Neural progenitor cell (in vitro differentiated cells): ENCODE measurements around the gene SIVA1. TPM values are rescaled to one million over a fixed set of nuclear protein-coding genes. Genes with fewer than 3 reads are reported as not detected.

ENCODE experiments used
- DNase-seq: peaks from one replicate; pipeline ENCODE4 v3.0.0-alpha.2; 2016; ENCODE audit warnings: low spot score
- H2AFZ ChIP-seq: fragments of 200-600 bp; sonication (generic); replicated peaks from 2 replicates; pipeline ENCODE4 v1.6.1; 2016; ENCODE audit warnings: antibody characterized with exemption
- H3F3A ChIP-seq: fragments of 200-600 bp; sonication (generic); 2 replicates; pipeline ENCODE4 v1.6.1; 2016; ENCODE audit warnings: antibody characterized with exemption, low read depth
- H3K27ac ChIP-seq: fragments of 200-600 bp; sonication (generic); 2 replicates; pipeline ENCODE4 v1.5.1; 2016; ENCODE audit warnings: mild to moderate bottlenecking
- H3K27me3 ChIP-seq: fragments of 200-600 bp; sonication (generic); 2 replicates; pipeline ENCODE4 v1.6.1; 2016; ENCODE audit warnings: mild to moderate bottlenecking, moderate library complexity
- H3K36me3 ChIP-seq: fragments of 200-600 bp; sonication (generic); 2 replicates; pipeline ENCODE4 v1.5.1; 2016
- H3K4me1 ChIP-seq: fragments of 200-600 bp; sonication (generic); 2 replicates; pipeline ENCODE4 v1.6.1; 2016; ENCODE audit warnings: mixed run types
- H3K4me2 ChIP-seq: fragments of 200-600 bp; sonication (generic); 2 replicates; pipeline ENCODE4 v1.6.1; 2016
- H3K4me3 ChIP-seq: fragments of 200-600 bp; sonication (generic); 2 replicates; pipeline ENCODE4 v1.5.1; 2016
- H3K79me2 ChIP-seq: fragments of 200-600 bp; sonication (generic); 2 replicates; pipeline ENCODE4 v1.6.1; 2016; ENCODE audit warnings: low read depth
- H3K9ac ChIP-seq: fragments of 200-600 bp; sonication (generic); 2 replicates; pipeline ENCODE4 v1.6.1; 2016
- H3K9me3 ChIP-seq: fragments of 200-600 bp; sonication (generic); 2 replicates; pipeline ENCODE4 v1.5.1; 2016; ENCODE audit warnings: low read depth
- H4K20me1 ChIP-seq: fragments of 200-600 bp; sonication (generic); 2 replicates; pipeline ENCODE4 v1.6.1; 2016; ENCODE audit warnings: low read depth
- H3K27ac Mint-ChIP-seq: 3 replicates; pipeline ENCODE4 v1.8.0; 2021; ENCODE audit warnings: mixed read lengths
- H3K27me3 Mint-ChIP-seq: 2 replicates; pipeline ENCODE4 v1.8.0; 2022; ENCODE audit warnings: low read depth, mild to moderate bottlenecking, inconsistent platforms, moderate library complexity, mixed read lengths; ENCODE audit not compliant: insufficient read depth
- H3K36me3 Mint-ChIP-seq: 3 replicates; pipeline ENCODE4 v1.8.0; 2021; ENCODE audit warnings: mixed read lengths
- H3K4me1 Mint-ChIP-seq: 3 replicates; pipeline ENCODE4 v1.8.0; 2021; ENCODE audit warnings: mixed read lengths
- H3K4me3 Mint-ChIP-seq: 3 replicates; pipeline ENCODE4 v1.8.0; 2021; ENCODE audit warnings: mild to moderate bottlenecking, moderate library complexity, mixed read lengths
- H3K9me3 Mint-ChIP-seq: 3 replicates; pipeline ENCODE4 v1.8.0; 2020; ENCODE audit warnings: mixed read lengths
- EZH2 ChIP-seq: fragments of 200-600 bp; sonication (generic); IDR thresholded peaks from 2 replicates; pipeline ENCODE4 v1.6.1; 2017; ENCODE audit warnings: antibody characterized with exemption, mild to moderate bottlenecking, moderate library complexity
- EZH2phosphoT487 ChIP-seq: fragments of 200-600 bp; sonication (generic); IDR thresholded peaks from 2 replicates; pipeline ENCODE4 v1.6.1; 2017; ENCODE audit warnings: antibody characterized with exemption
- total RNA-seq: library from RNA; depleted of rRNA; stranded (reverse); fragments of >200 nt; gene quantifications from 2 replicates; pipeline ENCODE4 v1.2.3, GENCODE V29; 2015; ENCODE audit warnings: low replicate concordance
- TF ChIP-seq, protein P1 (sequence below): fragments of 200-600 bp; sonication (generic); IDR thresholded peaks from 2 replicates; pipeline ENCODE4 v1.5.1; 2017; ENCODE audit warnings: antibody characterized with exemption, mild to moderate bottlenecking

The SIVA1 gene
- total RNA-seq, 1 donor from 2014 or later = 139 TPM

DNA sequence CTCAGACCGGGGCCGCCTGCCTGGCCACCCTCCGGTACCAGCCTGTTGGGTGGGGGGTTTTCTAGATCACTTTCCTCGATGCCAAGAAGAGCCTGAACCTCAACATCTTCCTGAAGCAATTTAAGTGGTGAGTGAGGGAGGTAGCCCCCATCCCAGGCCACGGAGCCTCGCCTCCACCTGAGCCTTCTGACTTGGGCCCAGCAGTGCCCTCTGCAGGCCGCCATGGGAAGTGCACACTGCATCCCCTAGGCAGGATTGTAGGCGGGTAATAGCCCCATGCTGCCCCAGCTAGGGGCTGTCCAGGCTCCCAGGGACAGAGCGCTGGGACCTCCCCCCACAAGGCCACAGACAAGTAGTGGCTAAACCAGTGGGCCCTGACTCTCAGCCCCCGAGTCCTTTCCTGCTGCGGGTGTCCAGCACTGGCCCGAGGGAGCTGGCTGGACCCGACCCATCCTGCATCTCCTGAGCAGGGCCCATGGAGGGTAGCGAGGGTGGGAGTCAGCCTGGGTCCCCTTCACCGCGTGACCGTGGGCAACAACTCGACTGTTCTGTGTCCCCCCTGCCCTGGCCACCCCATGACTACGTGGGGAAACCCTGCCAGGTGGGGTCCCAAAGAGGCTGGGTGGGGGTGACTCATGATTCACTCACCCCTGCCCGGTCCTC lies 44.2 kb upstream of the SIVA1 start:
- no peak overlapping the region for H3K4me3 Mint-ChIP-seq
- H3K36me3 ChIP-seq = no peaks in the 10 kb centered on the region

DNA sequence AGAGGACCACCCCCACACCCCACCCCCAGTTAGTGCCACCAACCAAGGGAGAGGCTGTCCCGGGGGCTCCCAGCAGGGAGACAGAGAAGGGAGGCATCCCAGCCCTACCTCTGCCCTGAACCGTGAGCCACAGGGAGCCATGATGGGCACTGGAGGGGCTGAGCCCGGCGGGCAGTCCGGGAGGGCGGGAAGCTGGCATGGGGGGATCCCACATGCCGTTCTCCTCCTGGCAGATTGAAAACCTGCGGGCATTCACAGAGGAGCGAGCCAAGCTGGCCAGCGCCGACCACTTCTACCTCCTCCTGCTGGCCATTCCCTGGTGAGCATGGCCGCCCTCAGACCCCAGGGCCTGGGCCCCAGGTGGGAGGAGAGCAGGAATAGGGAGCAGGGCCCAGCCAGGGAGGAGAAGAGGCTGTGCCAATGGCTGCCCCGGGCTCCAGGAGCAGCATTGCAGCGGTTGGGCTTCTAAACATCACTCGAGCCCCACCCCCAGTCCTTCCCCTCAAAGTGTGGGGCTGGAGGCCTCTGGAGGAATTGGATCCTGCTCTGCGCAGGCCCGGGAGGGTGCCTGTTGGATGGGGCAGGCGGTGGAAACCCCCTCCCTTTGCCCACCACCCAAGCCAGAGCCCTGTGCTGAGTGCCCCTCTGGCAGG lies 43.4 kb upstream of the SIVA1 start:
- H3K4me3 Mint-ChIP-seq = no peak overlapping the region
- no peaks in the 10 kb centered on the region for H3K36me3 ChIP-seq
- TF ChIP-seq, protein P1, sequence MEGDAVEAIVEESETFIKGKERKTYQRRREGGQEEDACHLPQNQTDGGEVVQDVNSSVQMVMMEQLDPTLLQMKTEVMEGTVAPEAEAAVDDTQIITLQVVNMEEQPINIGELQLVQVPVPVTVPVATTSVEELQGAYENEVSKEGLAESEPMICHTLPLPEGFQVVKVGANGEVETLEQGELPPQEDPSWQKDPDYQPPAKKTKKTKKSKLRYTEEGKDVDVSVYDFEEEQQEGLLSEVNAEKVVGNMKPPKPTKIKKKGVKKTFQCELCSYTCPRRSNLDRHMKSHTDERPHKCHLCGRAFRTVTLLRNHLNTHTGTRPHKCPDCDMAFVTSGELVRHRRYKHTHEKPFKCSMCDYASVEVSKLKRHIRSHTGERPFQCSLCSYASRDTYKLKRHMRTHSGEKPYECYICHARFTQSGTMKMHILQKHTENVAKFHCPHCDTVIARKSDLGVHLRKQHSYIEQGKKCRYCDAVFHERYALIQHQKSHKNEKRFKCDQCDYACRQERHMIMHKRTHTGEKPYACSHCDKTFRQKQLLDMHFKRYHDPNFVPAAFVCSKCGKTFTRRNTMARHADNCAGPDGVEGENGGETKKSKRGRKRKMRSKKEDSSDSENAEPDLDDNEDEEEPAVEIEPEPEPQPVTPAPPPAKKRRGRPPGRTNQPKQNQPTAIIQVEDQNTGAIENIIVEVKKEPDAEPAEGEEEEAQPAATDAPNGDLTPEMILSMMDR = no peak
- TF ChIP-seq EZH2phosphoT487 (no peak), EZH2 (no peak)

More for the DNA sequence above, 44.2 kb upstream of the SIVA1 start:
- TF ChIP-seq, protein P1 = peak; percentile 94
- TF ChIP-seq EZH2 = no peak
- Mint-ChIP-seq H3K27ac (no peak overlapping the region), H3K4me1 (peaks cover 4% of the 10 kb centered on the region), H3K9me3 (peaks cover 3% of the 10 kb centered on the region), H3K27me3 (peaks cover 8% of the 10 kb centered on the region), H3K36me3 (peaks cover 7% of the 10 kb centered on the region)
- Histone ChIP-seq H3K27ac (no peak overlapping the region), H3K4me3 (no peak overlapping the region), H3F3A (peaks cover 7% of the 10 kb centered on the region), H4K20me1 (no peaks in the 10 kb centered on the region), H3K27me3 (no peaks in the 10 kb centered on the region), H3K79me2 (no peaks in the 10 kb centered on the region), H3K9me3 (no peaks in the 10 kb centered on the region), H3K4me2 (no peak overlapping the region), H2AFZ (no peak overlapping the region), H3K9ac (no peak overlapping the region), H3K4me1 (peaks cover 8% of the 10 kb centered on the region)
- peak; percentile 87 for DNase-seq

DNA sequence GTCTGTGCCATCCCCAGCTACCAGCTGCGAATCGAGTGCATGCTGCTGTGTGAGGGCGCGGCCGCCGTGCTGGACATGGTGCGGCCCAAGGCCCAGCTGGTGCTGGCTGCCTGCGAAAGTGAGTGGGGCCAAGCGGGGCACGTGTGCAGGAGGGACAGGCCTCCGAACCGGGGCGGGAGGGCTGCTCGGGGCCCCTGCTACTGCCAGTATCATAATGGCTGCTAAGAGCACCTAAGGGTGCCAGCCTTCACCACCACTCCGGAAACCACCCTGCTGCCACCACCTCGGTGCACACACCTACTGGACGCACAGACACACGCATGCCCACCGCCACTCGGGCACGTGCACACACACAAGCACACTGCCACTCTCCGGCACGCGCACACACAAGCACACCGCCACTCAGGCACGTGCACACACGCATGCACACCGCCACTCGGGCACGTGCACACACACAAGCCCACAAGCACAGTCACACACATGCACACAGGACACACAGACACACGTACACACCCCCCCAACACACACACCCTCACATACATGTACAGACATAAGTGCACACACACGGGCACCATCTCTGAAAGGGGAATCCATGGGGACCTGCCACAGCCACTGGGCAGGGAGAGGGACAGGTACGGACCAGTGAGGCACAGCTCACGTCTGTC lies 42.7 kb upstream of the SIVA1 start:
- no peak overlapping the region for H3K27ac ChIP-seq
- H3K36me3 ChIP-seq = no peaks in the 10 kb centered on the region
- H3K4me3 ChIP-seq = no peak overlapping the region

More for the DNA sequence above, 43.4 kb upstream of the SIVA1 start:
- Histone ChIP-seq H3K27ac (no peak overlapping the region), H2AFZ (no peak overlapping the region), H3F3A (peaks cover 7% of the 10 kb centered on the region), H4K20me1 (no peaks in the 10 kb centered on the region), H3K9me3 (no peaks in the 10 kb centered on the region), H3K4me1 (peaks cover 8% of the 10 kb centered on the region), H3K9ac (no peak overlapping the region), H3K27me3 (no peaks in the 10 kb centered on the region), H3K4me2 (no peak overlapping the region), H3K79me2 (no peaks in the 10 kb centered on the region), H3K4me3 (no peak overlapping the region)
- DNase-seq = no peak
- Mint-ChIP-seq H3K36me3 (peaks cover 3% of the 10 kb centered on the region), H3K27me3 (peaks cover 6% of the 10 kb centered on the region), H3K27ac (no peak overlapping the region), H3K9me3 (no peaks in the 10 kb centered on the region), H3K4me1 (peaks cover 4% of the 10 kb centered on the region)

More for the DNA sequence above, 42.7 kb upstream of the SIVA1 start:
- Histone ChIP-seq H3K79me2 (no peaks in the 10 kb centered on the region), H4K20me1 (no peaks in the 10 kb centered on the region), H3K9me3 (no peaks in the 10 kb centered on the region), H3K9ac (no peak overlapping the region), H3K4me2 (no peak overlapping the region), H3F3A (peaks cover 7% of the 10 kb centered on the region), H3K4me1 (peaks cover 8% of the 10 kb centered on the region), H2AFZ (no peak overlapping the region), H3K27me3 (no peaks in the 10 kb centered on the region)
- H3K36me3 Mint-ChIP-seq = peaks cover 3% of the 10 kb centered on the region
- peaks cover 4% of the 10 kb centered on the region for H3K4me1 Mint-ChIP-seq
- H3K4me3 Mint-ChIP-seq = no peak overlapping the region
- no peak for TF ChIP-seq EZH2phosphoT487
- no peak for TF ChIP-seq EZH2
- TF ChIP-seq, protein P1 = no peak
- no peaks in the 10 kb centered on the region for H3K9me3 Mint-ChIP-seq
- no peak for DNase-seq
- H3K27ac Mint-ChIP-seq = peak overlapping the region; percentile 33
- H3K27me3 Mint-ChIP-seq = peaks cover 6% of the 10 kb centered on the region
